A673 (cell line): ENCODE measurements around the gene LGALS9C.
"Not testable (repeated sequence)": the region's sequence is repeated elsewhere in the genome, so short reads cannot be mapped to it uniquely, and the experiment has no call there.

Source experiments
- EZH2 ChIP-seq: fragments of 200-600 bp; sonication (generic); IDR thresholded peaks from 2 replicates; pipeline ENCODE4 v1.6.1; 2017; ENCODE audit warnings: borderline replicate concordance, low read depth, mild to moderate bottlenecking, mixed read lengths, antibody characterized with exemption, low read length; ENCODE audit not compliant: poor library complexity, severe bottlenecking
- TF ChIP-seq, protein P1 (sequence below): fragments of 300-800, 200-600 bp; sonication (generic); conservative IDR thresholded peaks from 2 replicates; pipeline ENCODE4 v1.5.1; 2017; ENCODE audit warnings: low read depth, mild to moderate bottlenecking, antibody characterized with exemption, low read length, moderate library complexity, mixed read lengths

GRCh38 chr17:18521100-18521499 is 44.5 kb downstream of the LGALS9C start:
- TF ChIP-seq EZH2 = not testable (repeated sequence)
- TF ChIP-seq, protein P1, sequence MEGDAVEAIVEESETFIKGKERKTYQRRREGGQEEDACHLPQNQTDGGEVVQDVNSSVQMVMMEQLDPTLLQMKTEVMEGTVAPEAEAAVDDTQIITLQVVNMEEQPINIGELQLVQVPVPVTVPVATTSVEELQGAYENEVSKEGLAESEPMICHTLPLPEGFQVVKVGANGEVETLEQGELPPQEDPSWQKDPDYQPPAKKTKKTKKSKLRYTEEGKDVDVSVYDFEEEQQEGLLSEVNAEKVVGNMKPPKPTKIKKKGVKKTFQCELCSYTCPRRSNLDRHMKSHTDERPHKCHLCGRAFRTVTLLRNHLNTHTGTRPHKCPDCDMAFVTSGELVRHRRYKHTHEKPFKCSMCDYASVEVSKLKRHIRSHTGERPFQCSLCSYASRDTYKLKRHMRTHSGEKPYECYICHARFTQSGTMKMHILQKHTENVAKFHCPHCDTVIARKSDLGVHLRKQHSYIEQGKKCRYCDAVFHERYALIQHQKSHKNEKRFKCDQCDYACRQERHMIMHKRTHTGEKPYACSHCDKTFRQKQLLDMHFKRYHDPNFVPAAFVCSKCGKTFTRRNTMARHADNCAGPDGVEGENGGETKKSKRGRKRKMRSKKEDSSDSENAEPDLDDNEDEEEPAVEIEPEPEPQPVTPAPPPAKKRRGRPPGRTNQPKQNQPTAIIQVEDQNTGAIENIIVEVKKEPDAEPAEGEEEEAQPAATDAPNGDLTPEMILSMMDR = not testable (repeated sequence)
